A549 (cell line): ENCODE data around the gene FAM240B.

Source experiments
- BHLHE40 ChIP-seq: IDR thresholded peaks from 2 replicates; pipeline ENCODE4 v1.6.1; 2012; ENCODE audit warnings: low read depth, low read length, inconsistent platforms
- CBX2 ChIP-seq: fragments of 200-600 bp; sonication (generic); IDR thresholded peaks from 2 replicates; pipeline ENCODE4 v1.6.1; 2016; ENCODE audit warnings: low read depth, mild to moderate bottlenecking, borderline replicate concordance
- CTCF ChIP-seq: fragments of >200 bp; sonication (Bioruptor Twin); formaldehyde crosslinking; IDR thresholded peaks from 3 replicates; pipeline ENCODE4 v1.5.1; 2016
- ELK1 ChIP-seq: fragments of 150-350 bp; IDR thresholded peaks from 2 replicates; pipeline ENCODE4 v1.6.1; 2014; ENCODE audit warnings: low read depth, mild to moderate bottlenecking, low read length
- EP300 ChIP-seq, 2 experiments: fragments of >200 bp; sonication (Bioruptor Twin); formaldehyde crosslinking; IDR thresholded peaks; 2 replicates in 1 of 2; 3 replicates in 1 of 2; pipeline ENCODE4 v1.6.1; 2016 to 2017
- MYC ChIP-seq: IDR thresholded peaks from 2 replicates; pipeline ENCODE4 v1.6.1; 2012; ENCODE audit warnings: mild to moderate bottlenecking, inconsistent platforms, low read length, improper control_type of control experiment, borderline replicate concordance
- NPAS2 ChIP-seq: fragments of 250-450 bp; sonication (Bioruptor Pico); IDR thresholded peaks from 2 replicates; pipeline ENCODE4 v1.8.0; 2022; ENCODE audit warnings: mild to moderate bottlenecking, moderate library complexity, borderline replicate concordance
- POLR2A ChIP-seq: IDR thresholded peaks from 2 replicates; pipeline ENCODE4 v1.6.1; 2012; ENCODE audit warnings: mild to moderate bottlenecking, low read length
- POLR2AphosphoS2 ChIP-seq: conservative IDR thresholded peaks from 2 replicates; pipeline ENCODE4 v1.6.1; 2012; ENCODE audit warnings: low read length, improper control_type of control experiment, inconsistent platforms
- RFX5 ChIP-seq: fragments of 450-650 bp; IDR thresholded peaks from 2 replicates; pipeline ENCODE4 v1.7.1; 2014; ENCODE audit warnings: antibody characterized with exemption, mild to moderate bottlenecking, moderate library complexity
- USF2 ChIP-seq: fragments of 450-650 bp; IDR thresholded peaks from 2 replicates; pipeline ENCODE4 v1.6.1; 2014; ENCODE audit warnings: antibody characterized with exemption
- ZC3H11A ChIP-seq: fragments of 450-650 bp; IDR thresholded peaks from 2 replicates; pipeline ENCODE4 v1.6.1; 2014; ENCODE audit warnings: antibody characterized with exemption, mild to moderate bottlenecking

- TF ChIP-seq RFX5, result no peak
- TF ChIP-seq POLR2A, result no peak
- TF ChIP-seq ZC3H11A, result no peak
- no peak for TF ChIP-seq CTCF
- no peak for TF ChIP-seq POLR2AphosphoS2
- TF ChIP-seq EP300 (IDR thresholded peaks at IDR 0.05), result no peak
- TF ChIP-seq USF2, result no peak
- TF ChIP-seq NPAS2, result no peak
- TF ChIP-seq BHLHE40, result no peak
- no peak for TF ChIP-seq ELK1
- TF ChIP-seq MYC, result no peak
- TF ChIP-seq CBX2, result no peak
Measured at GRCh38 chr9:38686933-38687332, 33.0 kb downstream of the FAM240B start.
